Endothelial cell of umbilical vein (primary cell): ENCODE results near the gene METTL14.

Source experiments
- EZH2 ChIP-seq: IDR thresholded peaks from 2 replicates; pipeline ENCODE4 v1.6.1; 2012; ENCODE audit warnings: borderline replicate concordance, low read depth, mild to moderate bottlenecking, moderate library complexity, low read length, inconsistent platforms; ENCODE audit not compliant: severe bottlenecking
- FOS ChIP-seq: IDR thresholded peaks from 2 replicates; pipeline ENCODE4 v1.6.1; 2011; ENCODE audit warnings: mild to moderate bottlenecking, low read length, moderate library complexity, borderline replicate concordance; ENCODE audit not compliant: insufficient read depth
- GATA2 ChIP-seq: IDR thresholded peaks from 2 replicates; pipeline ENCODE4 v1.7.0; 2011; ENCODE audit warnings: low read depth, mild to moderate bottlenecking, moderate library complexity, mixed read lengths, low read length; ENCODE audit not compliant: insufficient read length, insufficient read depth
- JUN ChIP-seq: IDR thresholded peaks from 2 replicates; pipeline ENCODE4 v1.6.1; 2011; ENCODE audit warnings: borderline replicate concordance, low read depth; ENCODE audit not compliant: insufficient read length, insufficient read depth
- MYC ChIP-seq: IDR thresholded peaks from one replicate; pipeline ENCODE4 v1.6.1; 2011; ENCODE audit warnings: mild to moderate bottlenecking, low read depth, low read length
- POLR2A ChIP-seq: IDR thresholded peaks from 2 replicates; pipeline ENCODE4 v1.6.1; 2012; ENCODE audit warnings: low read depth, mild to moderate bottlenecking, control low read depth, low read length
- POLR2AphosphoS5 ChIP-seq: IDR thresholded peaks from 2 replicates; pipeline ENCODE4 v1.6.1; 2012; ENCODE audit warnings: low read depth, mild to moderate bottlenecking, control low read depth, low read length, moderate library complexity; ENCODE audit not compliant: insufficient read depth
- TF ChIP-seq, protein P1 (sequence below), 2 donors: IDR thresholded peaks; 1 replicate in 1 of 2; 2 replicates in 1 of 2; pipeline ENCODE4 v1.5.1; 2011; ENCODE audit warnings: low read length in 2 of 2, mild to moderate bottlenecking in 2 of 2, moderate library complexity in 2 of 2, control low read depth in 1 of 2, inconsistent platforms in 1 of 2, low read depth in 1 of 2; ENCODE audit not compliant: insufficient read depth in 1 of 2; ENCODE audit errors: extremely low read depth in 1 of 2
- TF ChIP-seq, protein P2 (sequence below): IDR thresholded peaks from 2 replicates; pipeline ENCODE4 v1.6.1; 2011; ENCODE audit not compliant: insufficient read depth, insufficient read length

DNA sequence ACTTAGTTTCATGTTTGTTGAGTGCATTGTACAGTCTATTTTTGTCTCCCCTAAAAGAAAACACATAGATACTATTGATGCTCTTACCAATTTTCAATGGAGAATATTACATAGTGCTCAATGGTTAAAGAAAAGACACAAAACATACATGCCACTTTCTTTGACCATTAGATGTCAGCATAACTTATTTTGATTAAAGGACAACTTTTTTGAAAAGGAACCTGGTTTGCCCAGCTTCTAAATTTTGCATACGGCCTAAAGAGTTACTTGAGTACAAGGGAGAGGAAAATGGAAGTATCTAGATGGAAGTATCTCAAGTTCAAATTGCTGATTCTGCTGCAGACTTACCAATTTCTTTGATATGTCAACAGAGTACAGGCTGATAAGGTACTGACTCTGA, 68.5 kb downstream of the METTL14 start:
- TF ChIP-seq GATA2, result no peak
- TF ChIP-seq, protein P1, sequence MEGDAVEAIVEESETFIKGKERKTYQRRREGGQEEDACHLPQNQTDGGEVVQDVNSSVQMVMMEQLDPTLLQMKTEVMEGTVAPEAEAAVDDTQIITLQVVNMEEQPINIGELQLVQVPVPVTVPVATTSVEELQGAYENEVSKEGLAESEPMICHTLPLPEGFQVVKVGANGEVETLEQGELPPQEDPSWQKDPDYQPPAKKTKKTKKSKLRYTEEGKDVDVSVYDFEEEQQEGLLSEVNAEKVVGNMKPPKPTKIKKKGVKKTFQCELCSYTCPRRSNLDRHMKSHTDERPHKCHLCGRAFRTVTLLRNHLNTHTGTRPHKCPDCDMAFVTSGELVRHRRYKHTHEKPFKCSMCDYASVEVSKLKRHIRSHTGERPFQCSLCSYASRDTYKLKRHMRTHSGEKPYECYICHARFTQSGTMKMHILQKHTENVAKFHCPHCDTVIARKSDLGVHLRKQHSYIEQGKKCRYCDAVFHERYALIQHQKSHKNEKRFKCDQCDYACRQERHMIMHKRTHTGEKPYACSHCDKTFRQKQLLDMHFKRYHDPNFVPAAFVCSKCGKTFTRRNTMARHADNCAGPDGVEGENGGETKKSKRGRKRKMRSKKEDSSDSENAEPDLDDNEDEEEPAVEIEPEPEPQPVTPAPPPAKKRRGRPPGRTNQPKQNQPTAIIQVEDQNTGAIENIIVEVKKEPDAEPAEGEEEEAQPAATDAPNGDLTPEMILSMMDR (IDR thresholded peaks at IDR 0.05; ENCODE audit: extremely low read depth in 1 of 2, insufficient read depth in 1 of 2, low read depth in 1 of 2, low read length in 2 of 2), result no peak
- no peak for TF ChIP-seq JUN
- no peak for TF ChIP-seq POLR2A
- TF ChIP-seq, protein P2, sequence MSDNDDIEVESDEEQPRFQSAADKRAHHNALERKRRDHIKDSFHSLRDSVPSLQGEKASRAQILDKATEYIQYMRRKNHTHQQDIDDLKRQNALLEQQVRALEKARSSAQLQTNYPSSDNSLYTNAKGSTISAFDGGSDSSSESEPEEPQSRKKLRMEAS, result no peak
- no peak for TF ChIP-seq POLR2AphosphoS5
- TF ChIP-seq EZH2, result no peak
- TF ChIP-seq MYC, result no peak
- TF ChIP-seq FOS, result no peak
